ENCODE measurements around the gene EDAR. TPM values are rescaled to one million over a fixed set of nuclear protein-coding genes. Genes with fewer than 3 reads are reported as not detected.

Gene EDAR
- total and polyA plus RNA-seq, 2 of the 8 experiments (the other 6 are each of a cell fraction or from before 2014, with no cell fraction given): not detected

DNA sequence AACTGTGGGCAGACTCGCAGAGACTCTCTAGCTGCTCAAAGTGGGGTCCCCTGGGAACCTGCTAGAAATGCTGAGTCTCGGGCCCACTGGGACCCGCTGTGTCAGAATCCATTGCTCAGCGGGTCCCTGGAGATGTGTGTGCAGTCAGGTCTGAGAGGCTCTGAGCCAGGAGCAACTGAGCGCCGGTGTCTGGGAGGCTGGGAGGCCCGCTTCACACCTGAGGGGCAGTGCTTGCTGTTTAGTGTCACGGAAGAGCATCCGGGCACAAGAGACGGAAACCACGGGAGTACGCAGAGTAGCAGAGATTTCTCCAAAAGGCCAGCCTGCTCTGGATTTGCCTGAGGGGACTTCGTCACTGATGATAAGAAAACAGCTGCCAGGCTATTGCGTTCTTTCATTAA is 70.1 kb downstream of the EDAR start:
- Histone ChIP-seq H2BK5ac (ENCODE audit: low read depth, low read length) (no peak overlapping the region), H4K91ac (replicated peaks; ENCODE audit: insufficient read length, low read length) (no peak overlapping the region), H3K79me1 (ENCODE audit: low read depth, low read length) (no peaks in the 10 kb centered on the region), H4K20me1 (replicated peaks in 1 of 2; ENCODE audit: control insufficient read depth in 1 of 2, insufficient read depth in 2 of 2, low read length in 2 of 2) (no peaks in the 10 kb centered on the region), H3K4me3 (ENCODE audit: extremely low read depth in 1 of 4, insufficient read depth in 2 of 4, low read depth in 3 of 4, low read length in 4 of 4) (no peak overlapping the region), H4K8ac (ENCODE audit: extremely low read depth, insufficient read depth, low read length) (no peak overlapping the region), H2BK12ac (ENCODE audit: low read depth, low read length) (no peak overlapping the region), H3K4me1 (replicated peaks in 1 of 4; ENCODE audit: control insufficient read depth in 3 of 4, insufficient read depth in 4 of 4, low read length in 3 of 4) (no peaks in the 10 kb centered on the region), H2BK20ac (ENCODE audit: low read length) (no peak overlapping the region), H3K56ac (replicated peaks; ENCODE audit: insufficient read length, low read depth, low read length) (no peak overlapping the region), H3K18ac (ENCODE audit: extremely low read depth, low read length) (no peak overlapping the region), H3K9ac (replicated peaks in 1 of 4; ENCODE audit: extremely low read depth in 1 of 4, low read depth in 3 of 4, low read length in 3 of 4) (no peak overlapping the region), H3K9me3 (ENCODE audit: insufficient read depth in 2 of 2, low read depth in 1 of 2, low read length in 1 of 2) (no peaks in the 10 kb centered on the region), H3K4ac (replicated peaks; ENCODE audit: insufficient read length, low read depth, low read length) (no peak overlapping the region), H3K27me3 (replicated peaks in 1 of 4; ENCODE audit: control insufficient read depth in 3 of 4, extremely low read depth in 1 of 4, insufficient read depth in 3 of 4, low read length in 3 of 4) (no peaks in the 10 kb centered on the region), H2BK15ac (ENCODE audit: low read length) (no peak overlapping the region), H3K14ac (ENCODE audit: insufficient read length) (no peak overlapping the region), H3K27ac (ENCODE audit: low read depth, low read length) (no peak overlapping the region), H3K79me2 (ENCODE audit: control insufficient read depth in 1 of 2, insufficient read depth in 2 of 2, low read length in 2 of 2) (no peaks in the 10 kb centered on the region), H3K23me2 (ENCODE audit: low read depth, low read length) (no peaks in the 10 kb centered on the region), H3K4me2 (ENCODE audit: insufficient read depth in 1 of 2, low read depth in 2 of 2, low read length in 2 of 2) (no peak overlapping the region), H3K23ac (ENCODE audit: insufficient read length) (no peak overlapping the region), H2AK5ac (ENCODE audit: low read depth, low read length) (no peak overlapping the region), H4K5ac (ENCODE audit: insufficient read length, low read depth, low read length) (no peak overlapping the region), H3K36me3 (ENCODE audit: control insufficient read depth in 2 of 4, insufficient read depth in 4 of 4, low read length in 3 of 4) (no peaks in the 10 kb centered on the region), H2BK120ac (replicated peaks; ENCODE audit: low read depth, low read length) (no peak overlapping the region), H2AFZ (ENCODE audit: low read length) (no peak overlapping the region)
- ChIA-PET POLR2A (ENCODE audit: partially characterized antibody) (no interaction called here), CTCF (ENCODE audit: partially characterized antibody) (interaction anchor here (0.8 to 6.0 kb wide), 2 partner anchors 9 to 43 kb away, joined by 3 to 38 read pairs; no protein-coding TSS in a partner anchor)
- no peak for FAIRE-seq
- no peak for DNase-seq (ENCODE audit: low read depth in 1 of 2, low spot score in 2 of 2)
- 84% methylated on average over 14 of the region's 14 CpGs; no CpG with 5 or more reads in 1 of the 2 experiments for WGBS, 2 experiments (ENCODE audit: extremely low coverage in 1 of 2, insufficient coverage in 1 of 2, insufficient read length in 1 of 2, insufficient replicate concordance in 2 of 2, low coverage in 1 of 2, low lambda C conversion rate in 2 of 2, missing lambda C conversion rate in 1 of 2)
- TF ChIP-seq TAF7 (optimal IDR thresholded peaks at IDR 0.05; ENCODE audit: borderline replicate concordance, low read depth, low read length) (no peak), KDM5A (IDR thresholded peaks at IDR 0.05; ENCODE audit: low read length) (no peak), EZH2 (IDR thresholded peaks at IDR 0.05; ENCODE audit: low read depth, low read length, severe bottlenecking) (no peak), NRF1 (IDR thresholded peaks at IDR 0.05; ENCODE audit: low read depth, low read length) (no peak), NANOG (IDR thresholded peaks at IDR 0.05; ENCODE audit: insufficient read depth, low read depth, low read length, poor library complexity, severe bottlenecking) (no peak), BACH1 (IDR thresholded peaks at IDR 0.05; ENCODE audit: low read length) (no peak), BRCA1 (IDR thresholded peaks at IDR 0.05; ENCODE audit: low read depth, low read length) (no peak), EGR1 (IDR thresholded peaks at IDR 0.05; ENCODE audit: borderline replicate concordance, low read depth, low read length) (no peak), KDM1A (IDR thresholded peaks at IDR 0.05; ENCODE audit: borderline replicate concordance, low read length) (no peak), CEBPB (IDR thresholded peaks at IDR 0.05; ENCODE audit: low read depth, low read length) (no peak), POU5F1 (IDR thresholded peaks at IDR 0.05; ENCODE audit: low read depth, low read length) (no peak), TBP (IDR thresholded peaks at IDR 0.05; ENCODE audit: low read depth, low read length) (no peak)
- TF ChIP-seq, protein P1, sequence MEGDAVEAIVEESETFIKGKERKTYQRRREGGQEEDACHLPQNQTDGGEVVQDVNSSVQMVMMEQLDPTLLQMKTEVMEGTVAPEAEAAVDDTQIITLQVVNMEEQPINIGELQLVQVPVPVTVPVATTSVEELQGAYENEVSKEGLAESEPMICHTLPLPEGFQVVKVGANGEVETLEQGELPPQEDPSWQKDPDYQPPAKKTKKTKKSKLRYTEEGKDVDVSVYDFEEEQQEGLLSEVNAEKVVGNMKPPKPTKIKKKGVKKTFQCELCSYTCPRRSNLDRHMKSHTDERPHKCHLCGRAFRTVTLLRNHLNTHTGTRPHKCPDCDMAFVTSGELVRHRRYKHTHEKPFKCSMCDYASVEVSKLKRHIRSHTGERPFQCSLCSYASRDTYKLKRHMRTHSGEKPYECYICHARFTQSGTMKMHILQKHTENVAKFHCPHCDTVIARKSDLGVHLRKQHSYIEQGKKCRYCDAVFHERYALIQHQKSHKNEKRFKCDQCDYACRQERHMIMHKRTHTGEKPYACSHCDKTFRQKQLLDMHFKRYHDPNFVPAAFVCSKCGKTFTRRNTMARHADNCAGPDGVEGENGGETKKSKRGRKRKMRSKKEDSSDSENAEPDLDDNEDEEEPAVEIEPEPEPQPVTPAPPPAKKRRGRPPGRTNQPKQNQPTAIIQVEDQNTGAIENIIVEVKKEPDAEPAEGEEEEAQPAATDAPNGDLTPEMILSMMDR (IDR thresholded peaks at IDR 0.05; ENCODE audit: control extremely low read depth in 1 of 3, insufficient read depth in 1 of 3, low read depth in 1 of 3, low read length in 3 of 3): no peak

Measured in H1 (cell line).